HFF-Myc (cell line): ENCODE data around the gene HLA-DRA.
"Not testable (repeated sequence)": the region's sequence is repeated elsewhere in the genome, so short reads cannot be mapped to it uniquely, and the experiment has no call there.

Source experiments
- DNase-seq: peaks from one replicate; pipeline ENCODE4 v3.0.0-alpha.2; 2011; ENCODE audit warnings: low read depth; ENCODE audit errors: extremely low read depth
- H3K4me3 ChIP-seq: replicated peaks from 2 replicates; pipeline ENCODE4 v1.5.1; 2011; ENCODE audit warnings: low read depth, mild to moderate bottlenecking, control low read depth, low read length
- CTCF ChIP-seq: IDR thresholded peaks from 2 replicates; pipeline ENCODE4 v1.5.1; 2012; ENCODE audit warnings: mild to moderate bottlenecking, low read depth, low read length, control low read depth; ENCODE audit errors: missing control alignments

The HLA-DRA gene

GRCh38 chr6:32457054-32457453, 17.4 kb downstream of the HLA-DRA start:
- no peak for DNase-seq
- H3K4me3 ChIP-seq = no peak overlapping the region
- no peak for TF ChIP-seq CTCF

- no peak for TF ChIP-seq CTCF
- no peak overlapping the region for H3K4me3 ChIP-seq
- DNase-seq = no peak
Measured at GRCh38 chr6:32459781-32460424, 20.2 kb downstream of the HLA-DRA start.

GRCh38 chr6:32460528-32460927, 20.8 kb downstream of the HLA-DRA start:
- no peak overlapping the region for H3K4me3 ChIP-seq
- TF ChIP-seq CTCF = no peak
- no peak for DNase-seq

GRCh38 chr6:32461493-32461892, 21.8 kb downstream of the HLA-DRA start:
- DNase-seq = no peak
- no peak for TF ChIP-seq CTCF
- no peak overlapping the region for H3K4me3 ChIP-seq

GRCh38 chr6:32462609-32463008, 22.9 kb downstream of the HLA-DRA start:
- no peak overlapping the region for H3K4me3 ChIP-seq
- DNase-seq = no peak
- TF ChIP-seq CTCF = no peak

GRCh38 chr6:32467743-32468503, 28.2 kb downstream of the HLA-DRA start:
- not testable (repeated sequence) for DNase-seq, H3K4me3 ChIP-seq

GRCh38 chr6:32472781-32473375, 33.2 kb downstream of the HLA-DRA start:
- no peak for TF ChIP-seq CTCF
- no peak for DNase-seq
- no peak overlapping the region for H3K4me3 ChIP-seq

- DNase-seq, H3K4me3 ChIP-seq: not testable (repeated sequence)
Measured at GRCh38 chr6:32473376-32474348, 34.0 kb downstream of the HLA-DRA start.
